H9 (cell line): ENCODE measurements around the gene TP53TG5. TPM values are rescaled to one million over a fixed set of nuclear protein-coding genes. Genes with fewer than 3 reads are reported as not detected.

Experiments
- DNase-seq: peaks from one replicate; pipeline ENCODE4 v3.0.0-alpha.2; 2017
- H2AFZ ChIP-seq: one replicate; pipeline ENCODE4 v1.6.1; 2013; ENCODE audit warnings: mild to moderate bottlenecking, low read length, control low read depth, moderate library complexity
- H2AK5ac ChIP-seq: 2 replicates; pipeline ENCODE4 v1.6.1; 2013; ENCODE audit warnings: low read length, control low read depth, mixed read lengths; ENCODE audit not compliant: insufficient read length
- H2BK120ac ChIP-seq: one replicate; pipeline ENCODE4 v1.6.1; 2013; ENCODE audit warnings: low read depth, mild to moderate bottlenecking, low read length, control low read depth, inconsistent platforms; ENCODE audit not compliant: poor library complexity, severe bottlenecking
- H2BK12ac ChIP-seq: 2 replicates; pipeline ENCODE4 v1.6.1; 2013; ENCODE audit warnings: low read length, control low read depth, mixed read lengths, low read depth; ENCODE audit not compliant: insufficient read length
- H2BK15ac ChIP-seq: 2 replicates; pipeline ENCODE4 v1.6.1; 2013; ENCODE audit warnings: low read depth, low read length, control low read depth
- H2BK20ac ChIP-seq: one replicate; pipeline ENCODE4 v1.6.1; 2013; ENCODE audit warnings: low read depth, mild to moderate bottlenecking, low read length, control low read depth, inconsistent platforms; ENCODE audit not compliant: poor library complexity, severe bottlenecking
- H2BK5ac ChIP-seq: 2 replicates; pipeline ENCODE4 v1.6.1; 2013; ENCODE audit warnings: low read length, control low read depth, mixed read lengths; ENCODE audit not compliant: insufficient read length
- H3K14ac ChIP-seq: 2 replicates; pipeline ENCODE4 v1.6.1; 2013; ENCODE audit warnings: low read length, control low read depth; ENCODE audit not compliant: insufficient read depth
- H3K18ac ChIP-seq: 2 replicates; pipeline ENCODE4 v1.6.1; 2013; ENCODE audit warnings: low read depth, mild to moderate bottlenecking, mixed read lengths, low read length, control low read depth; ENCODE audit not compliant: insufficient read length
- H3K23ac ChIP-seq: 2 replicates; pipeline ENCODE4 v1.6.1; 2013; ENCODE audit warnings: low read length, control low read depth, mixed read lengths, low read depth; ENCODE audit not compliant: insufficient read length
- H3K23me2 ChIP-seq: 2 replicates; pipeline ENCODE4 v1.6.1; 2013; ENCODE audit warnings: low read depth, mild to moderate bottlenecking, mixed read lengths, low read length, control low read depth; ENCODE audit not compliant: insufficient read length, poor library complexity, severe bottlenecking
- H3K27ac ChIP-seq: 2 replicates; pipeline ENCODE4 v1.5.1; 2013; ENCODE audit warnings: low read length, control low read depth, mixed read lengths, low read depth; ENCODE audit not compliant: insufficient read length
- H3K27me3 ChIP-seq: 2 replicates; pipeline ENCODE4 v1.6.1; 2013; ENCODE audit warnings: low read length, control low read depth, inconsistent platforms; ENCODE audit not compliant: insufficient read depth
- H3K4ac ChIP-seq: 2 replicates; pipeline ENCODE4 v1.6.1; 2013; ENCODE audit warnings: low read depth, mild to moderate bottlenecking, control low read depth, inconsistent platforms, low read length, moderate library complexity
- H3K4me1 ChIP-seq: 2 replicates; pipeline ENCODE4 v1.6.1; 2013; ENCODE audit warnings: low read length, control low read depth, inconsistent platforms; ENCODE audit not compliant: insufficient read depth
- H3K4me2 ChIP-seq: 2 replicates; pipeline ENCODE4 v1.6.1; 2013; ENCODE audit warnings: low read length, control low read depth, mixed read lengths; ENCODE audit not compliant: insufficient read length, insufficient read depth
- H3K56ac ChIP-seq: 2 replicates; pipeline ENCODE4 v1.6.1; 2013; ENCODE audit warnings: low read depth, mild to moderate bottlenecking, mixed read lengths, low read length, control low read depth; ENCODE audit not compliant: insufficient read length
- H3K79me1 ChIP-seq: 2 replicates; pipeline ENCODE4 v1.6.1; 2013; ENCODE audit warnings: low read depth, mild to moderate bottlenecking, moderate library complexity, low read length, control low read depth, inconsistent platforms; ENCODE audit not compliant: insufficient read depth, poor library complexity, severe bottlenecking
- H3K79me2 ChIP-seq: 2 replicates; pipeline ENCODE4 v1.6.1; 2013; ENCODE audit warnings: low read length, control low read depth, inconsistent platforms; ENCODE audit not compliant: insufficient read depth
- H3K9ac ChIP-seq: 2 replicates; pipeline ENCODE4 v1.6.1; 2013; ENCODE audit warnings: low read length, control low read depth, mixed read lengths; ENCODE audit not compliant: insufficient read length; ENCODE audit errors: extremely low read depth
- H3K9me3 ChIP-seq: one replicate; pipeline ENCODE4 v1.6.1; 2013; ENCODE audit warnings: low read depth, low read length, inconsistent platforms; ENCODE audit not compliant: control insufficient read depth
- H3T11ph ChIP-seq: one replicate; pipeline ENCODE4 v1.6.1; 2013; ENCODE audit warnings: mild to moderate bottlenecking, low read length, control low read depth, inconsistent platforms
- H4K20me1 ChIP-seq: one replicate; pipeline ENCODE4 v1.6.1; 2013; ENCODE audit not compliant: control insufficient read depth, insufficient read length, insufficient read depth
- H4K5ac ChIP-seq: 2 replicates; pipeline ENCODE4 v1.6.1; 2013; ENCODE audit warnings: low read depth, mild to moderate bottlenecking, mixed read lengths, low read length, control low read depth; ENCODE audit not compliant: insufficient read length
- H4K8ac ChIP-seq: replicated peaks from 2 replicates; pipeline ENCODE4 v1.6.1; 2013; ENCODE audit warnings: low read length, control low read depth, mixed read lengths, low read depth; ENCODE audit not compliant: insufficient read length
- H4K91ac ChIP-seq: 2 replicates; pipeline ENCODE4 v1.6.1; 2013; ENCODE audit warnings: low read depth, mild to moderate bottlenecking, moderate library complexity, mixed read lengths, low read length, control low read depth; ENCODE audit not compliant: insufficient read length
- H3K27ac Mint-ChIP-seq, 3 experiments: 2 replicates in 2 of 3; 3 replicates in 1 of 3; pipeline ENCODE4 v1.8.0; 2020 to 2021; ENCODE audit warnings: mixed read lengths in 3 of 3, mild to moderate bottlenecking in 1 of 3, moderate library complexity in 1 of 3
- H3K27me3 Mint-ChIP-seq: 2 replicates; pipeline ENCODE4 v1.8.0; 2021; ENCODE audit warnings: low read depth, mild to moderate bottlenecking, moderate library complexity, mixed read lengths
- H3K36me3 Mint-ChIP-seq, 3 experiments: 2 replicates in 2 of 3; 3 replicates in 1 of 3; pipeline ENCODE4 v1.8.0; 2020 to 2021; ENCODE audit warnings: low read depth in 3 of 3, mixed read lengths in 3 of 3; ENCODE audit not compliant: insufficient read depth in 1 of 3
- H3K4me1 Mint-ChIP-seq, 2 experiments: 2 replicates each; pipeline ENCODE4 v1.8.0; 2020; ENCODE audit warnings: mixed read lengths in 2 of 2
- H3K4me3 Mint-ChIP-seq, 2 experiments: 2 replicates in 1 of 2; 3 replicates in 1 of 2; pipeline ENCODE4 v1.8.0; 2020 to 2021; ENCODE audit warnings: mild to moderate bottlenecking in 2 of 2, mixed read lengths in 2 of 2, moderate library complexity in 1 of 2
- H3K9me3 Mint-ChIP-seq, 2 experiments: 2 replicates in 1 of 2; 3 replicates in 1 of 2; pipeline ENCODE4 v1.8.0; 2020; ENCODE audit warnings: mild to moderate bottlenecking in 2 of 2, mixed read lengths in 2 of 2, moderate library complexity in 1 of 2
- WGBS: extraction: QIAGEN DNeasy Blood & Tissue Kit; methylation state at CpG from one replicate; pipeline ENCODE4 v1.1.7; 2013; ENCODE audit warnings: missing lambda C conversion rate, low lambda C conversion rate, mixed read lengths; ENCODE audit not compliant: insufficient read length; ENCODE audit errors: extremely low coverage; 5-methylcytosine and 5-hydroxymethylcytosine counted together
- total RNA-seq: library from RNA; stranded (reverse); gene quantifications from 2 replicates; pipeline ENCODE4 v1.2.1, GENCODE V29; 2021
- TF ChIP-seq, protein P1 (sequence below): fragments of 200-600 bp; sonication (generic); conservative IDR thresholded peaks from 3 replicates; pipeline ENCODE4 v1.8.0; 2021; ENCODE audit warnings: antibody characterized with exemption, mild to moderate bottlenecking

TP53TG5 gene
- total RNA-seq, 1 experiment from 2014 or later: not detected

DNA sequence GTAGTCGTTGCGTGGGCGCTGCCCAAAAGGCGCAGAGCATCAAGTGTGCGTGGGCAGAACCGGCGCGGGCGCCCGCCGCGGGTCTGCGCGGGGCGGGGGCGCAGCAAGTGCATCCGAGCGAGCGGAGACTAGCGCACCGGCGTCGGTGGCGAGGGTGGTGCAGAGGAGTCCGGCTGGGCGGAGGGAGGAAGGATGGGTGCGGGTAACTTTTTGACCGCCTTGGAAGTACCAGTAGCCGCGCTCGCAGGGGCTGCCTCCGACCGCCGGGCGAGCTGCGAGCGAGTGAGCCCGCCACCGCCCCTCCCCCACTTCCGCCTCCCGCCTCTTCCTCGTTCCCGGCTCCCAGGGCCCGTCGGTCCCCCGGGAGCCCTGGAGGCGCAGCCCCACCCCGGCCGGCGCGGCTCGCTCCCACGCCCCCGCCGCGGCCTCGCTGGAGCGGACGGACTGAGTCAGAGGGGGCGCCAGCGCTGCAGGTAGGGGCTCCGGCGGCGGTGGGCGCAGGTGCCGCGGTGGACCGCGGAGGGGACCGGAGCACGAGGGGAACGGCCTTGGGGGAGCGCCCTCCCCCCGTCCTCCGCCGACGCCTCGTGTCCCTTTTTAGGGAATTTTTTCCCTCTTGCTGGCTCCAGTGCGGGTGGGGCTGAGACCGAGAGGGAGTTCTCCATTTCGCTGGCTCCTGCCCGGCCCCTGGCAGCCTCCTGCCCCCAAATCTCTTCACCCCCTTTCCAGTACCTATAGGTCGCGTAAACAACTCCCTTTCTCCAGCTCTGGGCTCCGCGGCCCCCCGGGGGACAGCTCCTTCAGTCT lies 28.3 kb upstream of the TP53TG5 start:
- no peak overlapping the region for H2BK120ac ChIP-seq
- H2BK5ac ChIP-seq: no peak overlapping the region
- H3K56ac ChIP-seq: no peak overlapping the region
- H4K5ac ChIP-seq: no peak overlapping the region
- DNase-seq: peak; percentile 71
- peak overlapping the region; percentile 96 for H3K14ac ChIP-seq
- H2BK12ac ChIP-seq: peak overlapping the region; percentile 76
- H3K27ac Mint-ChIP-seq: peak overlapping the region in 1 of 3 experiments; percentile 40; a peak in 2 of 7 replicates
- H2BK15ac ChIP-seq: no peak overlapping the region
- peaks cover 12 to 15% of the 10 kb centered on the region in 2 experiments for H3K4me1 Mint-ChIP-seq
- no peaks in the 10 kb centered on the region for H3K9me3 ChIP-seq
- H4K20me1 ChIP-seq: no peaks in the 10 kb centered on the region
- no peak overlapping the region for H4K91ac ChIP-seq
- H3K4ac ChIP-seq: no peak overlapping the region
- peaks cover 43% of the 10 kb centered on the region for H3K27me3 Mint-ChIP-seq
- peaks cover 4% of the 10 kb centered on the region; the same call in 1 of the 2 replicates for H3K27me3 ChIP-seq
- WGBS: no CpG with 5 or more reads among the region's 87 CpGs
- H3K23ac ChIP-seq: no peak overlapping the region
- H3K9ac ChIP-seq: peak overlapping the region; percentile 90
- H2AK5ac ChIP-seq: no peak overlapping the region
- H4K8ac ChIP-seq: no peak overlapping the region
- H3K23me2 ChIP-seq: peaks cover 21% of the 10 kb centered on the region
- no peaks in the 10 kb centered on the region for H3K79me1 ChIP-seq
- no peak overlapping the region for H2BK20ac ChIP-seq
- no peaks in the 10 kb centered on the region for H3K79me2 ChIP-seq
- peak overlapping the region; percentile 91 for H3K18ac ChIP-seq
- peak overlapping the region; percentile 97 for H3K4me2 ChIP-seq
- peaks cover 7 to 9% of the 10 kb centered on the region in 2 experiments for H3K9me3 Mint-ChIP-seq
- peak overlapping the region; percentile 88 to 92 for H3K4me3 Mint-ChIP-seq
- H2AFZ ChIP-seq: no peak overlapping the region
- no peak overlapping the region for H3K27ac ChIP-seq
- TF ChIP-seq, protein P1, sequence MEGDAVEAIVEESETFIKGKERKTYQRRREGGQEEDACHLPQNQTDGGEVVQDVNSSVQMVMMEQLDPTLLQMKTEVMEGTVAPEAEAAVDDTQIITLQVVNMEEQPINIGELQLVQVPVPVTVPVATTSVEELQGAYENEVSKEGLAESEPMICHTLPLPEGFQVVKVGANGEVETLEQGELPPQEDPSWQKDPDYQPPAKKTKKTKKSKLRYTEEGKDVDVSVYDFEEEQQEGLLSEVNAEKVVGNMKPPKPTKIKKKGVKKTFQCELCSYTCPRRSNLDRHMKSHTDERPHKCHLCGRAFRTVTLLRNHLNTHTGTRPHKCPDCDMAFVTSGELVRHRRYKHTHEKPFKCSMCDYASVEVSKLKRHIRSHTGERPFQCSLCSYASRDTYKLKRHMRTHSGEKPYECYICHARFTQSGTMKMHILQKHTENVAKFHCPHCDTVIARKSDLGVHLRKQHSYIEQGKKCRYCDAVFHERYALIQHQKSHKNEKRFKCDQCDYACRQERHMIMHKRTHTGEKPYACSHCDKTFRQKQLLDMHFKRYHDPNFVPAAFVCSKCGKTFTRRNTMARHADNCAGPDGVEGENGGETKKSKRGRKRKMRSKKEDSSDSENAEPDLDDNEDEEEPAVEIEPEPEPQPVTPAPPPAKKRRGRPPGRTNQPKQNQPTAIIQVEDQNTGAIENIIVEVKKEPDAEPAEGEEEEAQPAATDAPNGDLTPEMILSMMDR: no peak
- H3K36me3 Mint-ChIP-seq: peaks cover 15 to 27% (median 16%) of the 10 kb centered on the region in 3 experiments
- no peak overlapping the region for H3T11ph ChIP-seq
- peaks cover 3% of the 10 kb centered on the region; the same call in 1 of the 2 replicates for H3K4me1 ChIP-seq
